ENCODE data around the gene SZT2. TPM values are rescaled to one million over a fixed set of nuclear protein-coding genes. Genes with fewer than 3 reads are reported as not detected.

Gene SZT2
- total RNA-seq, 1 donor from 2014 or later = 39.4 TPM

DNA sequence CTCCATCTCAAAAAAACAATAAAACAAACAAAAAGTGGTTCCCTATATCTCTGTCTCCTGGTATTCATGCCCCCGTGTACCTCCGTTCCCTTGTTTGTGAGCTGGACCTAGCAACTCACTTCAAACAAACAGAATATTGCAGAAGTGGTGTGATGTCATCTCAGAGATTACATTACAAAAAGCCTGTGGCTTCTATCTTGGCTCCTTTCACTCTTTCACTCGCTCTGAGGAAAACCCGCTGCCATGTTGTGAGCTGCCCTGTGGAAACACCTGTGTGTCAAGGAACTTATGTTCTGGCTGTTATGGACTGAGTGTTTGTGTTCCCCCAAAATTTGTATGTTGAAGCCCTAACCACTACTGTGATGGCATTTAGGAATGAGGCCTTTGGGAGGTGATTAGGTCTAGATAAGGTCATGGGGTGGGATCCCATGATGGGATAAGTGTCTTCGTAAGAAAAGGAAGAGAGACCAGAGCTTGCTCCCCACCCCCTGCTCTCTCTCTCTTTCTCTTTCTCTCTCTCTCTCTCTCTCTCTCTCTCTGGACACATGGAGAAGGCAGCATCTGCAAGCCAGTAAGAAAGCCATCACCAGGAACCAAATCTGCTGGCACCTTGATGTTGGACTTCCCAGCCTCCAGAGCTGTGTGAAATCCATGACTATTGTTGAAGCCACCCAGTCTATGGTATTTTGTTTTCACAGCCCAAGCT is 71.4 kb downstream of the SZT2 start:
- no peak overlapping the region for H3K27ac Mint-ChIP-seq (ENCODE audit: unreplicated experiment)
- peaks cover 16% of the 10 kb centered on the region for H3K27me3 Mint-ChIP-seq (ENCODE audit: low read depth)
- H3K9me3 Mint-ChIP-seq = peaks cover 17% of the 10 kb centered on the region
- DNase-seq (ENCODE audit: low read depth, low spot score) = no peak
- H3K4me1 Mint-ChIP-seq = no peaks in the 10 kb centered on the region
- H3K36me3 Mint-ChIP-seq (ENCODE audit: low read depth) = no peaks in the 10 kb centered on the region
- no peak overlapping the region for H3K4me3 Mint-ChIP-seq
- TF ChIP-seq, protein P1, sequence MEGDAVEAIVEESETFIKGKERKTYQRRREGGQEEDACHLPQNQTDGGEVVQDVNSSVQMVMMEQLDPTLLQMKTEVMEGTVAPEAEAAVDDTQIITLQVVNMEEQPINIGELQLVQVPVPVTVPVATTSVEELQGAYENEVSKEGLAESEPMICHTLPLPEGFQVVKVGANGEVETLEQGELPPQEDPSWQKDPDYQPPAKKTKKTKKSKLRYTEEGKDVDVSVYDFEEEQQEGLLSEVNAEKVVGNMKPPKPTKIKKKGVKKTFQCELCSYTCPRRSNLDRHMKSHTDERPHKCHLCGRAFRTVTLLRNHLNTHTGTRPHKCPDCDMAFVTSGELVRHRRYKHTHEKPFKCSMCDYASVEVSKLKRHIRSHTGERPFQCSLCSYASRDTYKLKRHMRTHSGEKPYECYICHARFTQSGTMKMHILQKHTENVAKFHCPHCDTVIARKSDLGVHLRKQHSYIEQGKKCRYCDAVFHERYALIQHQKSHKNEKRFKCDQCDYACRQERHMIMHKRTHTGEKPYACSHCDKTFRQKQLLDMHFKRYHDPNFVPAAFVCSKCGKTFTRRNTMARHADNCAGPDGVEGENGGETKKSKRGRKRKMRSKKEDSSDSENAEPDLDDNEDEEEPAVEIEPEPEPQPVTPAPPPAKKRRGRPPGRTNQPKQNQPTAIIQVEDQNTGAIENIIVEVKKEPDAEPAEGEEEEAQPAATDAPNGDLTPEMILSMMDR (conservative IDR thresholded peaks at IDR 0.05) = no peak

DNA sequence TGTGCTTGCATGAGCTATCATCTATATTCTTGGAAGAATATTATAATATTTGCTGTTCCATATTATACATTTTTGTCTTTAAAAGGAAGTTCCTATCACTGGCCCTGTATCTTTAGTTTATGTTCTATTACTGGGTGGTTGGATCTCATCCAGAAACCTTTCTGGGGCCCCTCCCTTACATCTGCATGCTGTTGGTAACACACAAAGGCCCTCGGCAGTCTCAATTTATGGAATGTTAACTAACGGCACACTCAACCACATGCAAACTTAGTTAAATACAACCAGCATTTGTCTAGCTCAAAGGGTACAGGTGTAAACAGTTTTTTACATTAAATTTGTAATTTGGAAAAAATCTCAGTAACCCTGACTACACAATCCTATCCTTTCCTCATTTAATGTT is 73.8 kb downstream of the SZT2 start:
- Mint-ChIP-seq H3K4me1 (no peaks in the 10 kb centered on the region), H3K27me3 (ENCODE audit: low read depth) (peaks cover 2% of the 10 kb centered on the region), H3K9me3 (peaks cover 9% of the 10 kb centered on the region), H3K4me3 (no peak overlapping the region), H3K27ac (ENCODE audit: unreplicated experiment) (no peak overlapping the region), H3K36me3 (ENCODE audit: low read depth) (no peaks in the 10 kb centered on the region)
- no peak for DNase-seq (ENCODE audit: low read depth, low spot score)
- TF ChIP-seq, protein P1 (conservative IDR thresholded peaks at IDR 0.05) = no peak

DNA sequence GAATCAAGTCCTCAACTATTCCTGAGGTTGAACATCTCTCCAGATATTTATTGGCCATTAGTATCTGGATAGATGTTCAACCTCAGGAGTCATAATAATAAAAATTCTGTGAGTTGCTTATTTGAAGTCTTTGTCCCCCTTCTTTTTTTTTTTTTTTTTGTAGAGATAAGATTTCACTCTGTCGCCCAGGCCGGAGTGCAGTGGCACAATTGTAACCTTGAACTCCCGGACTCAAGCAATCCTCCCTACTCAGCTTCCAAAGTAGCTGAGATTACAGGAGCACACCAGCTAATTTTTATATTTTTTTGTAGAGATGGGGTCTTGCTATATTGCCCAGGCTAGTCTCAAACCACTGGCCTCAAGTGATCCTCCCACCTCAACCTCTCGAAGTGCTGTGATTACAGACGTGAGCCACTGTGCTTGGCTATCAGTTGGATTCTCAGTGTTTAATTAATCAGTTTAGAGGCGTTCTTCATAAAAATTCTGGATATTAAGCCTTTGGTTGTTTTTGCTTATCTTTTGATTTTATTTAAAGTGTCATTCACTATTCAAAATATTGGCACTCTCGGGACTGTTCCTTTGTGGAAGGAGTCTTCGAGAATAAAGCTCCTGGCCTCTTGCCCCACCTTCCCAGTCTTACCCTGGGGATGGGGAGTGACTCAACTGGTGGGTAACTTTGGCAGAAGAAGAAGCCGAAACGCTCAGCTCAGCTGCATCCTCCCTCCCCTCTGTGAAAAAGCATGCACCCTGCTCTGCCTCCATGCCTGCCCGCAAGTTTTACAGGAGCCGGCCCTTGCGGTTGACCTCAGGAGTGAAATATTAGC is 75.2 kb downstream of the SZT2 start:
- TF ChIP-seq, protein P1 (conservative IDR thresholded peaks at IDR 0.05) = no peak
- H3K27me3 Mint-ChIP-seq (ENCODE audit: low read depth) = no peaks in the 10 kb centered on the region
- DNase-seq (ENCODE audit: low read depth, low spot score) = no peak
- no peak overlapping the region for H3K4me3 Mint-ChIP-seq
- H3K4me1 Mint-ChIP-seq = no peaks in the 10 kb centered on the region
- H3K36me3 Mint-ChIP-seq (ENCODE audit: low read depth) = no peaks in the 10 kb centered on the region
- H3K9me3 Mint-ChIP-seq = peaks cover 7% of the 10 kb centered on the region
- no peak overlapping the region for H3K27ac Mint-ChIP-seq (ENCODE audit: unreplicated experiment)

DNA sequence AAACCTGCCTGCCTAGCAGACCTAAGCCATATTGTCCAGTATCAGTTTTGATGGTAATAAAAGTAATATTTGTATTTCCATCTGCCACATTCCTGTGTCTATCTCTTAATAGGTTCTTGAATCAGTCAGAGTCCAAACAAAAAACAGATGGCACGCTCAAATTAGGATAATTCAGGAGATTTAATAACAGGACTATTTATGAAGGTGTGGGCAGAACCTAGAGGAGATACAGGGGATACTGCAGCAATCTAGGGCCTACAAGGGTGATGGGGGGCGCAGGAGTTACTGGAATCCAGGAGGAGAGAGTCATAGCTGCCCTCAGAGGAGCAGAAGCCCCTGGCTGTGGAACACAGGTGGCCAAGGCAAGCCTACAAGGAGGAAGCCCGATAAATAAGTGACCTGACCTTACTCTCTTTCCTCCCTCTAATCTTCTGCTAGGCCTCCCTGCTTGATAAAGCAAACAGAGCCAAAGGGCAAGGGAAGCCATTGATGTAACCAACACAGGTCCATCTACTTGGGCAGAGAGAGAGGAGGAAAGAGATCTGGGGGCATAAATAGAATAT is 75.9 kb downstream of the SZT2 start:
- DNase-seq (ENCODE audit: low read depth, low spot score) = no peak
- Mint-ChIP-seq H3K27me3 (ENCODE audit: low read depth) (no peaks in the 10 kb centered on the region), H3K9me3 (peaks cover 4% of the 10 kb centered on the region), H3K36me3 (ENCODE audit: low read depth) (no peaks in the 10 kb centered on the region), H3K4me1 (no peaks in the 10 kb centered on the region), H3K4me3 (no peak overlapping the region), H3K27ac (ENCODE audit: unreplicated experiment) (no peak overlapping the region)
- TF ChIP-seq, protein P1 (conservative IDR thresholded peaks at IDR 0.05) = no peak

DNA sequence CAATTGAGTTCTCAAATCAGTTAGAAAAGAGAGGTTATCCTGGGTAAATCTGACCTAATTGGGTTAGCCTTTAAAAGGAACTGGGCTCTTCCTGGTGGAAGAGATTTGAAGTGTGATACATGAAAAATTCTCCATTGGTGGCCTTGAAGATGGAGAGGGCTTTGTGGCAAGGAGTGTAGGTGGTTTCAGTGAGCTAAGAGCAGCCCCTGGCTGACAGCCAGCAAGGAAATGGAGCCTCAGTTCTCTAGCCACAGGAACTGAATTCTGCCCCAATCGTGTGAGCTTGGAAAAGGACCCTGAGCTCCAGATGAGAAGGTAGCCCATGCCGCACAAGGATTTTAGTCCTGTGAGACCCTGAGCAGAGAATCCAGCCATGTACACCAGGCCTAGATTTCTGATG is 76.7 kb downstream of the SZT2 start:
- Mint-ChIP-seq H3K27me3 (ENCODE audit: low read depth) (no peaks in the 10 kb centered on the region), H3K27ac (ENCODE audit: unreplicated experiment) (no peak overlapping the region), H3K36me3 (ENCODE audit: low read depth) (no peaks in the 10 kb centered on the region), H3K4me3 (no peak overlapping the region), H3K4me1 (no peaks in the 10 kb centered on the region), H3K9me3 (no peaks in the 10 kb centered on the region)
- TF ChIP-seq, protein P1 (conservative IDR thresholded peaks at IDR 0.05) = no peak
- no peak for DNase-seq (ENCODE audit: low read depth, low spot score)
